SKM-1 (cell line): ENCODE measurements around the gene FNIP2.
A peak's percentile ranks its signal among the peaks of the same experiment; 100 is the strongest.

ENCODE experiments used
- DNase-seq: peaks from one replicate; lab custom pipeline; 2025; ENCODE audit not compliant: unreplicated experiment; lab: John Stamatoyannopoulos, UW

FNIP2 gene

GRCh38 chr4:158835226-158836001 is 66.6 kb downstream of the FNIP2 start:
- DNase-seq = no peak

GRCh38 chr4:158836002-158836369 is 67.2 kb downstream of the FNIP2 start:
- DNase-seq = no peak

GRCh38 chr4:158836828-158837449 is 68.1 kb downstream of the FNIP2 start:
- DNase-seq = no peak

GRCh38 chr4:158837527-158838141 is 68.8 kb downstream of the FNIP2 start:
- no peak for DNase-seq

GRCh38 chr4:158840131-158840530 is 71.3 kb downstream of the FNIP2 start:
- no peak for DNase-seq

- no peak for DNase-seq
These were observed 72.7 kb downstream of the FNIP2 start for GRCh38 chr4:158841540-158841939.

GRCh38 chr4:158845311-158846041 is 76.7 kb downstream of the FNIP2 start:
- DNase-seq = no peak

- no peak for DNase-seq
These were observed 78.7 kb downstream of the FNIP2 start for GRCh38 chr4:158847535-158847934.

- DNase-seq = no peak
These were observed 80.9 kb downstream of the FNIP2 start for GRCh38 chr4:158849681-158850080.

GRCh38 chr4:158850371-158850770 is 81.5 kb downstream of the FNIP2 start:
- no peak for DNase-seq

- DNase-seq = peak; percentile 21
These were observed 82.2 kb downstream of the FNIP2 start for GRCh38 chr4:158850800-158851644.

GRCh38 chr4:158854236-158854635 is 85.4 kb downstream of the FNIP2 start:
- no peak for DNase-seq

GRCh38 chr4:158856852-158857251 is 88.0 kb downstream of the FNIP2 start:
- peak; percentile 53 for DNase-seq

- DNase-seq = no peak
These were observed 89.1 kb downstream of the FNIP2 start for GRCh38 chr4:158857951-158858350.

- DNase-seq = no peak
These were observed 89.8 kb downstream of the FNIP2 start for GRCh38 chr4:158858410-158859199.

GRCh38 chr4:158859661-158860060 is 90.8 kb downstream of the FNIP2 start:
- no peak for DNase-seq

GRCh38 chr4:158860856-158861255 is 92.0 kb downstream of the FNIP2 start:
- no peak for DNase-seq

GRCh38 chr4:158861281-158861680 is 92.5 kb downstream of the FNIP2 start:
- DNase-seq = no peak

- no peak for DNase-seq
These were observed 92.9 kb downstream of the FNIP2 start for GRCh38 chr4:158861766-158862165.

- no peak for DNase-seq
These were observed 94.5 kb downstream of the FNIP2 start for GRCh38 chr4:158863296-158863695.
